Right hindlimb (tissue), 1 donor: ENCODE results near the gene ANKRD31.

Source experiments
- DNase-seq: peaks from one replicate; pipeline ENCODE4 v3.0.0-alpha.2; 2018

Gene ANKRD31

DNA sequence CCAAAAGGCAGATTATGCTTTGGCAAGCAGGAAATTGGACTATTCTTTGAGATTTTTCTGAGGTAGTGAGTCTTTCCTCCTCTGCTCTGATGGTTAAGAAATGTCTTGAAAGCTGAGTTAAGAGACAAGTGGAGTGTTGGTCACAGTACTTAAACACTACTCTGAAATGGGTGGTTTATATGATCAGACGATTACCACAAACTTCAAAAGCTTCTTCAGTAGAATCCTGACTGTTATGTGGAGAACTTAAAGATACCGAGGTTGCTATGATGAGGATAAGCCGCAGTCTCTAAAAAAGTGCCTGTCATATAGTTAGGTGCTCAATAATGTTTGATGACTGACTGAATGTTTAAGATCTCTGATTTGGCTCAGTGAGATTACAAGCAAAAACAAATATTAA, 208.6 kb downstream of the ANKRD31 start:
- DNase-seq: no peak

DNA sequence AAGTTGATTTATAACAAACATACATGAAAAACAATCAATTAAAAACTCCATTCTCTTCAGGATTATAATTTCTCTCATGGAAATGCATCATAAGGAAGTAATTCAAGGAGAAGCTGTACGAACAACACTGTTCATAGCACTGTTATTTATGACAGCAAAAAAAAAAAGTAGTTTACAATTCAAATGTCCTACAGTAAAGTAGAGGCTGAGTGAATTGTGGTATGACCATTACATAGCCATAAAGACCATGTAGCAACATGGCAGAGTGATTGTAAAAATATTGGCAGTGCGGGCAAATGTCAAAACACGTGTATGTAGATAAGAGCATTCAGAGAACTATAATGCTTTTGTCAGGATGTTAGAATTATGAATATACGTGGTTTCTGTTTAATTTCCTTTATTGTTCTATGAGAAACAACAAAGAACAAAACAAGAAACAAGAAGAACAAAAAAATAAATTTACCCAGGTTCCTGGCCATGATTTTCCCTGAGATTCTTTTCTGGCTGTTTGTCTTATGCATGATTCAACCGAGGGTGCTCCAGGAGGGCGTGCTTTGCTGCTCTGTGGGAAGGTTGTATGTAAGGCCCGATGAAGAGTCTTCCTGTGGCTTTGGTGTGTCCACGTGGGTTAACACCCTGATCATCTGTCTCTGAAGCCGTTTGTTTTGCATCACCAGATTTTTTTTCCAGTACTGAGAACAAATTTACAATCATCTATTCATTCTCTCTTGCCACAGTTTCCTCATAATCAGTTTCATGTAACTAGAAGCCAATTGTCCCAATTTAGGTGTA, 213.1 kb downstream of the ANKRD31 start:
- no peak for DNase-seq

DNA sequence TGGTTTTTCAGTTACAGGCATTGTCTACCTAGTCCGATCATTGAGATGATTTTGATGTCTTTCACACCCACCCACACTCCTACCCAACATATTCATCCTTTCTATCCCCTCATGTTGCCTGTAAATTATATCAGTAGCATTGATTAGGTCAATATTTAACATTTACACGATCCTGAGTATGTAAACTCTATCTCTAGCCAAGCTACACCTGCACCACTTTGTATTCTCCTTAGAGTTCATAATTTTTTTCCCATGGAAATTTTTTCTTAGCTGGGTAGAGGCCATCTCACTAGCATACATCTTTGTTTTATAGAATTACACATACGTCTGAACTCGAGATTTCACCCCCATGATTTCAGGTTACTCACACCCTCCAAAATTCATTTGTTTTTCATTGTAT, 214.9 kb downstream of the ANKRD31 start:
- no peak for DNase-seq

DNA sequence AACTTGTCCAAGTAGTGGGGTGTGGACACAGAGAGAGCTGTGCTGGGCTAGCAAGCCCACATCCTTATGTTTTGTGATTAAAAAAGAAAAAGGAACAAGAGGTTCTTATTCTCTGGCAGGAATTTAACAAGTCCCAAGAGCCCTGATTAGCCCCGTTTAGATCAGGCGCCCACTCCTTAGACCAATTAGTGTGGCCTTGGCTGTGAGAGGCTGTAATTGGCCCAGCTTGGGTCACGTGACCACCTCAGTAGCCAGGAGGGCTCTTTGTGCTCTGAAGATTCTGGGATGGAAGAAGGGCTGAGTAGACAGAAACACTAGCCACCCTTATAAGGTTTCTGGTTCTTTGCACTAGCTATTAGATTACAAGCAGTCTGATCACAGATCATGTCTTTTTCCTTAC, 215.5 kb downstream of the ANKRD31 start:
- DNase-seq: no peak

DNA sequence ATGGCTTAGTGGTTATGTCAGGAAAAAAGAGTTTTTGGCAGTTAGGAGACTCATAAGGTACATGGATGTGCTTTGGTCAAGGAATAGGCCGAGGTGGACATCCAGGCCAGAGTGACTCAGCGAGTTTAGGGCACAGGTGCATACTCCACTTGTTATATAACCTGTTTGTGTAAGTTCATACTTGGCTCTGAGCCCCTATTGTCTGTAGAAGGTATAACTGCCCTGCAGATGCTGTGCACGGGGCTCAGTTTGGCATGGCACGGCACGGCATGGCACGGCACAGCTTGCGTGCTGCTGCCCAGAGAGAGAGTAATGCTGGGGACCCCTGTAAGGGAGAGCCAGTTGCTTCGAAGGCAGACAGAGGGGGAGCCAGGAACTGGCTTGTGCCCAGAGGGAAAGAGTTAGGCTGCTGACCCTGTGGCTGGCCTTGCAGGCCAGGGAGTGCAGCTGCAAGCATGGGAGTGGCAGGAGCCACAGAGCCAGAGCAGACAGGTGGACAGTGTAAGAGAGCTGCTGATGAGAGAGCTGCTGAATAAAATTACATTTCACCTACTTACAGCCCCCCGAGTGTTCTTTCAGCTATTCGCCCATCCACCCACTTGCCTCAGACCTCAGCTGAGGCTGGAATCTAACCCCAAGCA, 216.5 kb downstream of the ANKRD31 start:
- DNase-seq: no peak

DNA sequence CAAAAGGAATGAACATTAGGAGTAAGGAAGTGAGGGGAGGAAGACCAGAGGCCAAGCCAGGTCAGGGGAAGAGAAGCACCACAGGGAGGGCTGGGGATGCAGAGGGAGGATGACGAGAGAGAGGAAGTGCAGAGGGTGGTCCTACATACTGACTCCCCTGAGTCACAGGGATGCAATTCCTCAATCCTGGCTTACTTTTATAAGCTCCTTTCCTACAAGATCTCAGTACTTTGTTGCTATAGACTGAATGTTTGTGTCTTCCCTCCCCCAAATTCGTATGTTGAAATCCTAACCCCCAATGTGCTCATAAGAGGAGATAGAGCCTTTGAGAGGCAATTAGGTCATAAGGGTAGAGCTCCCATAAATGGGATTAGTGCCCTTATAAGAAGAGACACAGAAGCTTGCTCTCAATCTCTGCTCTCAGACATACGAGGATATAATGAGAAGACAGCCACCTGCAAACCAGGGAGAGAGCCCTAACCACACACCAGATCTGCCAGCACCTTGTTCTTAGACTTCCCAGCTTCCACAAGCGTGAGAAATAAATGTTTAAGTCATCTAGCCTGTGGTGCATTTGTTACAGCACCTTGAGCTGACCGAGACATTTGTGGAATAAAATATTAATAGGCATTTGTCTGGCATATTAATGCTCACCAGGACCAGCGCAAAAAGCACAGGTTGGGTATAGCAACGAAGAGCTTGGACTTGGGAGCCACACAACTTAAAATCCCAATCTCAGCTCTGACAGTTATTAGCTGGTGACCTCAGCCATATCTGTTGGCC, 217.7 kb downstream of the ANKRD31 start:
- DNase-seq: no peak
